GM08714 (cell line): ENCODE measurements around the gene STK32B.
"Not testable (repeated sequence)": the region's sequence is repeated elsewhere in the genome, so short reads cannot be mapped to it uniquely, and the experiment has no call there.

Experiments used
- H3K4me3 ChIP-seq: fragments of 200-500 bp; sonication (Bioruptor generic); 2 replicates; pipeline ENCODE4 v1.5.1; 2014; ENCODE audit warnings: mild to moderate bottlenecking, low read length, inconsistent platforms
- ZNF274 ChIP-seq: IDR thresholded peaks from 2 replicates; pipeline ENCODE4 v1.6.1; 2012; ENCODE audit warnings: mild to moderate bottlenecking, low read depth, low read length

STK32B gene

DNA sequence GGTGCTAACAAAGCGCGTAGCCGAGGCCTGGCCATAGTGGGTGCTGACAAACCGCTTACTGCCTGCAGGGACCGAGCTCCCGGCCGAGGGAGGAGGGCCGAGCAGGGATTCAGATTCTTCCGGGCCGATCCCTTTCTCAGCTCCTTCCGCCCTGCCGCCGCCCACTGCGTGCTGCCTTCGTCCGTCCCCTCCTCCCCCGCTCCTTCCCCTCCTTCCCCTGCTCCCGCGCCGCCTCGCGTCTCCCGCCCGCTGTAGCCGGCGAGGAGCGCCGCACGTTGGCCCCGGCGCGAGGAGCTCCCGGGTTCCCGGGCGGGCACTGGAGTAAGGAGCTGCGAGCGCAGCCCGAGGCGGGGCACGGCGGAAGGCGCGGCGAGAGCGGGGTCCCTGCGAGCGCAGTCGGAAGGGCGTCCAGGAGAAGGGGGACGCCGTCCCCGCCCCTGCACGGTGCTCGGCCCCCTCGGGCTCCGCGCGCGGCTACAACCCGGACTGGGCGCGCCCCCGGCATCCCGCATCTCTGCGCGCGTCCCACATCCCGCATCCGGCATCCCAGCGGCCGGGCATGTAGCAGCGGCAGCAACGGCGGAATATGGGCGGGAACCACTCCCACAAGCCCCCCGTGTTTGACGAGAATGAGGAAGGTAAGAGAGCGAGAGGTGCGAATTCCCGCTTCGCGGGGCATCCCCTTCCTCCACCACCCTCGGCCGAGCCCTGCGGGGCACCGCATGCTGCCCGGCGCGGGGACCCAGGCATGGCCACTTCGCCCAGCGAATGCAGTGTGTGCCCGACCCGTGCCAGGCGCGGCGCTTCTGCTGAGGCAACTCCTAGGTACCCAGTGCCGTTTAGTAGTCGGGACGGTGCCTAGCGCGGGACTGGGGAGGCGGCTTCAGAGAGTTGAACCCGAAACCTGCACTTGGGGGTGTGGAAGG is at the start of gene STK32B:
Gene STK32B, plus strand, starts transcription at position 203 of the 926 bp plus-strand sequence.
- TF ChIP-seq ZNF274: no peak
- peak within 1 kb of the TSS; percentile 10; the same call in 1 of the 2 replicates for H3K4me3 ChIP-seq

GRCh38 chr4:5001641-5002040 is 49.6 kb upstream of the STK32B start:
- not testable (repeated sequence) for H3K4me3 ChIP-seq

DNA sequence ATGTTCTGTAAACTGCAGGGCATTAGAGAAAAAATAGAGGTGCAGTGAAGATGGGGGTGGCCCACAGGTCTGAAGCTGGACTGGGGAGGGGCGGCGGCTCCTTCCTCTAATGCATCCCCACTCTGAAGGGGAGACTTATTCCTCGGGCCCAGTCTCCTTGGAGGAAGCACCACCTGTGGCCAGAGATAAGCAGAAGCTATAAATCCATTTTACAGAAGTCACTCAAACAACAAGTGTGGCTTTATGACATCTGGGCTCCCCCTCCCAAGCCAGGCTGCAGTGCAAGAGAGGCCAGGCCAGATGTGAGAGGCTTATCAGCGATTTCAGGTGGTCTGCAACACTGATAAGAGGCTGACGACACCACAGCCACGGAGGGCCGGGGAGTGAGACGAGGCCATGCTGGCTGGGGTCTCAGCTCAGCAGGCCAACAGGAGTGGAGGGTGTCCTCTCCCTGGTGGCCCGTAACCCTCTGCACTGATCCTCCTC is 47.9 kb upstream of the STK32B start:
- no peak for TF ChIP-seq ZNF274
- no peak overlapping the region for H3K4me3 ChIP-seq

DNA sequence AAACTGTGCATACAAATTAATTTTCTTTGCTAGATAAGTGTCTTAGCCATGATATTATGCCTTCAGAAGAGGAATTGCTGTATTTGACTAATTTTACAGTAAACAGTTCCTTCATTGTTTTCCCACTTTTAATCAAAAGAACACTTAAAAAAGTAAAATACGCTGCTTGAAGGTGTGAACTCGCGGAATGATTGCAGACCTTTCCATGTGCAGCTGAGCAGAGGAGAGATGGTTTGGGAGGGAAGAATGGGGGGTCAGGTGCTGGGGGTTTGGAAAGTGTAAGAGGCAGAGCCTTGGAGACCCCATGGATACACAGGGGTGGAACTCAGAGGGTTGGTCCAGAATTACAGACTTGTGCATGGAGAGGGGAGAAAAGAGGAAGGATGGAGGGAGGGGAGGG is 47.4 kb upstream of the STK32B start:
- TF ChIP-seq ZNF274: no peak
- no peak overlapping the region for H3K4me3 ChIP-seq

DNA sequence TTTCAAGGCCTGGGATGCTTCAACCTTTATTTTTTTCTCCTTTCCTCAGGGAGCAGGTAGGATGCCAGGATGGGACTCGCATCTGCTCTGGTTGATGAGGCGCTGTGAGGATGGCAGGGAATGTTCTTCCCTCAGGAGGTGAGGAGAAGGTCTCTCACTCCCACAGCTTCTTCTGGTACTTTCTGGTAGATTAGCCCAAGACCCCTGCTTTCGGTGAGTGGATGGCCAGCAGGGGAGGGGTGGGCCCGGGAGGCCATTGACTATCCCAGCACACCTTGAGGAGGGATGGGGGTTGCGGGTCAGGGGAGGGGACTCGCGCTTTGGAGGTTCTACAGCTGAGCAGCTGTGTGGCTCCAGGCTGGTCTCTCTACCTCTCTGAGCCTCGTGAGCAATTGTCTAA is 46.8 kb upstream of the STK32B start:
- no peak for TF ChIP-seq ZNF274
- no peak overlapping the region for H3K4me3 ChIP-seq

DNA sequence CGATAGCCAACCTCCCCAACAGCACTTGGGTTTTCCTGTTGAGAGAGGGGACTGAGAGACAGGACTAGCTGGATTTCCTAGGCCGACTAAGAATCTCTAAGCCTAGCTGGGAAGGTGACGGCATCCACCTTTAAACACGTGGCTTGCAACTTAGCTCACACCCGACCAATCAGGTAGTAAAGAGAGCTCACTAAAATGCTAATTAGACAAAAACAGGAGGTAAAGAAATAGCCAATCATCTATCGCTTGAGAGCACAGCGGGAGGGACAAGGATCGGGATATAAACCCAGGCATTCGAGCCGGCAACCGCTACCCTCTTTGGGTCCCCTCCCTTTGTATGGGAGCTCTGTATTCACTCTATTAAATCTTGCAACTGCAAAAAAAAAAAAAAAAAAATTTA is 44.3 kb upstream of the STK32B start:
- not testable (repeated sequence) for H3K4me3 ChIP-seq

GRCh38 chr4:5009796-5010195 is 41.5 kb upstream of the STK32B start:
- TF ChIP-seq ZNF274: no peak
- H3K4me3 ChIP-seq: no peak overlapping the region

GRCh38 chr4:5010984-5011383 is 40.3 kb upstream of the STK32B start:
- no peak overlapping the region for H3K4me3 ChIP-seq

DNA sequence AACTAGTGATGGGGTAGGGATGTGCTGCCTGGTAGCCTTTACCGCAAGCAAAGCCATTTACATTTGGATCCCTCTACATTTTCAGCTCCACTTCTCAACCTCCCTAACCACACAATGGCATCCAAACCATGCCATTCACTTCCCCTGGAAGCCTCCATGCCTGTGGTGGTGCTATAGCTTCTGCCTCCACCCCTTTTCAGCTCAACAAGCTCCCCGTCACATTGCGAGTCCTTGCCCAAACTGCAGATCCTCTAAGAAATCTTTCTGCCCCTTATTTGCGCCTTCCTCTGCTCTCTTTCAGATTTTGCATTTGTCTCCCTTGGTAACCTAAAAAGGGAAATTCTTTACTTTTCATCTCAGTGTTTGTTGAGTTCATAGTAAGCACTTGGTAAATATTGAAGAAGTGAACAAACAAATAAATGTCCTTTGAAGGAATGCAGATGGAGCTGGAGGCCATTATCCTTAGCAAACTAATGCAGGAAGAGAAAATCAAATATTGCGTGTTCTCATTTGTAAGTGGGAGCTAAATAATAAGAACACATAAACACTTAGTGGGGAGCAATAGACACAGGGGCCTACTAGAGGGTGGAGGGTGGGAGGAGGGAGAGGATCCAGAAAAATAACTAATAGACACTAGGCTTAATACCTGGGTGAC is 38.9 kb upstream of the STK32B start:
- H3K4me3 ChIP-seq: no peak overlapping the region
- TF ChIP-seq ZNF274: no peak

More at GRCh38 chr4:5010984-5011383, 40.3 kb upstream of the STK32B start:
- TF ChIP-seq ZNF274: no peak

GRCh38 chr4:5012958-5013357 is 38.3 kb upstream of the STK32B start:
- no peak for TF ChIP-seq ZNF274

GRCh38 chr4:5014007-5014682 is 37.1 kb upstream of the STK32B start:
- TF ChIP-seq ZNF274: no peak
- H3K4me3 ChIP-seq: no peak overlapping the region

More at GRCh38 chr4:5012958-5013357, 38.3 kb upstream of the STK32B start:
- no peak overlapping the region for H3K4me3 ChIP-seq

DNA sequence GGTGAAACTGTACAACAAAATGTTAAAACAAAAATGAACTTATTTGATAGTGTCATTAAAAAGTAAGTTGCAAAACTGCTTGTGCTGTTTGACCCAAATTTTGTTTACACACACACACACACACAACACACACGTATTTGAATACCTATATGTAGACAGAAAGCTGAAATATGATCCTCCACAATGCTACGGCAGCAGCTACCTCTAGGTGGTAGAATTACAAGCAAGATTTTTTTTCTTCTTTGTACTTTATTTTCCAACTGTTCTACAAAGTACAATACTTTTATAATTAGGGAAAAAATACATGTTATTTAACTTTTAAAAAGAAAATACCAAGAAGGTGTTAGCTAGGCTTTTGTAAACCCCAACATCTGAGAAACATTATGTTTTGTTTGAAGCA is 33.2 kb upstream of the STK32B start:
- no peak overlapping the region for H3K4me3 ChIP-seq
- TF ChIP-seq ZNF274: no peak

GRCh38 chr4:5018603-5019002 is 32.7 kb upstream of the STK32B start:
- no peak for TF ChIP-seq ZNF274
- H3K4me3 ChIP-seq: no peak overlapping the region

- TF ChIP-seq ZNF274: no peak
- no peak within 1 kb of the TSS for H3K4me3 ChIP-seq
These were observed 32.0 kb upstream of the STK32B start, which contains the start of gene CYTL1 for GRCh38 chr4:5019274-5019673. TSS of gene CYTL1 (minus strand) at chr4:5019458. CDS start at chr4:5019445, 13 bp downstream.
